Coronary artery (tissue), 2 donors: ENCODE results near the gene PGAM5.
A peak's percentile ranks its signal among the peaks of the same experiment; 100 is the strongest.

Experiments
- DNase-seq: peaks from one replicate; pipeline ENCODE4 v3.0.0-alpha.2; 2017; ENCODE audit warnings: low spot score
- H3K27ac ChIP-seq, 2 donors: fragments of 200-600 bp; sonication (generic); one replicate each; pipeline ENCODE4 v1.5.1; 2016 to 2019
- H3K4me3 ChIP-seq: fragments of 200-600 bp; sonication (generic); 2 replicates; pipeline ENCODE4 v1.5.1; 2016; ENCODE audit warnings: mild to moderate bottlenecking, moderate library complexity
- CTCF ChIP-seq: fragments of 200-600 bp; sonication (generic); IDR thresholded peaks from one replicate; pipeline ENCODE4 v1.5.1; 2019; ENCODE audit warnings: antibody characterized with exemption

PGAM5 gene

GRCh38 chr12:132674561-132674960, 36.1 kb upstream of the PGAM5 start:
- TF ChIP-seq CTCF = no peak
- H3K4me3 ChIP-seq = no peak overlapping the region
- DNase-seq = no peak
- H3K27ac ChIP-seq = no peak overlapping the region

DNA sequence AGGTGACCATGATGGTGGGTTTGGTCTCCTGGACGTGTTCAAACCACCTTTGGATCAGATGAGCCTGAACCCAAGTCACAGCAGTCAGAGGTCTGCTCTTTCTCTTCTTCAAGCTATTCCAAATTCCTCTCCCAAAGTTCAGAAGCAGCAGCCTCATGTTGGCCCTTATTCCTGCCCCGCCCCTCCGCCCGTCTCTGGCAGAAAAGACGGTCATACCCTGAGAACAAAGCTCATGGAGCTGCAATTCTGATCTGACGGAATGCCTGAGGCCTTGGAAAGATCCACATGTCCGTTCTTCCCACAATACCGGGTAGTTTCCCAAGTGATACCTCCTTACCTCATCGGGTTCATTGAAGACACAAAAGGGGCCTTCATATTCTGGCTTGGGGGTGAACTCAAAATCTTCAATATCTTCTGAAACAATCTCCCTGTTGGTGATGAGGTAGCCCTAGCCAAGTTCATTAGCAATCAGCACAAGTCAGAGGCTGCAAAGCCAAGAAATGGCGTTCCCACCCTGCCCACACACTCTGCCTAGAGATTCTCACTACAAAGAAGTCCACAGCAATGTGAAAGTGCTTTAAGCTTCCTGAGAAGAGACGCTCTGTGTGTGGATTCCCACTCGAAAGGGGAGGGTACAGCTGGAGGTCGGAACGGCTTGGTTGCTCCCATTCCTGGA, 34.7 kb upstream of the PGAM5 start:
- no peak for TF ChIP-seq CTCF
- Histone ChIP-seq H3K4me3 (no peak overlapping the region), H3K27ac (no peak overlapping the region)
- DNase-seq = no peak

GRCh38 chr12:132677492-132677891, 33.1 kb upstream of the PGAM5 start:
- Histone ChIP-seq H3K27ac (no peak overlapping the region), H3K4me3 (no peak overlapping the region)
- no peak for TF ChIP-seq CTCF
- no peak for DNase-seq

DNA sequence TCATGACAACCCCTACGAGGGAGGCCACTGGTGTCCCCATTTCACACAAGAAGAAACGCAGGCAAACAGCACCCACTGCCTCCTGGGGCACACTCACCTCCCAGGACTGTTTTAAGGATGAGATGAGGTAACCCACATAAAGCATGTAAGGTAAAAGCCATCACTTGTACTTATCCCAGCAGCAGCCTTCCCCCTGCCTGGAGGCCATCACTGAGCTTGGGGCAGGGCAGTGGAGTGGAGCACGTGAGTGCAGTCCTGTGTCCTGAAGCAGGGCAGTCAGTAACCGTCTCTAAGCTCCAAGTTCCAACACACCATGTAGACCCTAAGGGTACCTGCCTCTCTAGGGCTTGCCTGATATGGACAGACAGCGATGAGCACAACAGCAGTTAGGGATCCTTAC, 25.2 kb upstream of the PGAM5 start:
- Histone ChIP-seq H3K27ac (no peak overlapping the region), H3K4me3 (no peak overlapping the region)
- no peak for TF ChIP-seq CTCF
- DNase-seq = no peak

- Histone ChIP-seq H3K4me3 (peak overlapping the region; percentile 83), H3K27ac (peak overlapping the region; percentile 46 to 76)
- DNase-seq = no peak
- TF ChIP-seq CTCF = no peak
Observed at GRCh38 chr12:132686825-132687210, 23.8 kb upstream of the PGAM5 start.

DNA sequence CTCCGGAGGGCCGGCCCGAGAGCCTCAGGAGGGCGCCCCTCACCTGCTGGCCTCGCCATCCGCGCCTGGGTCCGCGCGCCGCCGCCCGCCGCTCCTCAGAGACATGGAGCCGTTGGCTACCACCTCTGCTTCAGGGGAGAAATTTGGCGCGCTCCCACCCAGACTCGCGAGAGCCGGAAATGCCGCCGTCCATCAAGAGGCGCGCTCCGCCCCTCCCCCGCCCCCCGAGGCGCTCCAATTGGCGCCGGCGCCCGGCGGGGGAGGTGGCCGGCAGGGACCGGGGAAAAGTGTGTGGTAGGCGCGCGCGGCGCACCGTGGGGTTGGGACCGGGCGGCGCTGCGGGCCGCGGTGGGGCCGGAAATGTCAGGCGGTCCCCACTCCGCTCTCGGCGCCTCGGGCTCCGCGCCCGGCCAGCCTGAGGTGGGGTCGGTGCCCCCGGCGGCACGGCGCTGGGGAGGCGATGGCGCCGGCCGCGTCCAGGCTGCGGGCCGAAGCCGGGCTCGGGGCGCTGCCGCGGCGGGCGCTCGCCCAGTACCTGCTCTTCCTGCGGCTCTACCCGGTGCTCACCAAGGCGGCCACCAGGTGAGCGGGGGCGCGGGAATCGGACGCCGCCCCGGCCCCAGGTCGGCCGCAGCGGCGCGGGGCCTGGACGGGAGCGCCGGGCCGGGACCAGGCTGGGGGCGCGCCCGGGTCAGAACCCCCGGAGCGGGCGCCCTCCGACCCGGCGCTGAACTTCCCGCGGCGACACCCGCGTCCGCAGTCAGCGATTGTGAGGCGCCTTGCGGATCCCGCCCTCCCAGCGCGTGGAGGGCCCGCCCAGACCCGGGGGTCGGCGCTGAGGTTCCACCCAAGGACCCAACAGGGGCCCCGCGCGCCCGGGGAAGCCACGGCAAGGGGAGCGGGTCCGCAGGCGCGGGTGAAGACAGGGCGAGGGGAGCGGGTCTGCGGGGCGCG, 23.2 kb upstream of the PGAM5 start, which contains the start of the genes POLE and PXMP2:
Gene POLE (minus strand): TSS at position 132 of the 954 bp plus-strand sequence. CDS start 27 bp downstream, at position 105.
Gene PXMP2 (plus strand): TSS at position 377 of the 954 bp plus-strand sequence. CDS start 84 bp downstream, at position 461.
- Histone ChIP-seq H3K4me3 (peak within 1 kb of the TSS; percentile 83), H3K27ac (peak within 1 kb of the TSS; percentile 46 to 76)
- no peak for TF ChIP-seq CTCF
- DNase-seq = peak; percentile 96
